AML-193 (cell line): ENCODE measurements around the gene SLC6A17.

Experiments
- DNase-seq, 2 experiments: peaks; one replicate each; lab custom pipeline; 2025; lab: John Stamatoyannopoulos, UW

SLC6A17 gene

DNA sequence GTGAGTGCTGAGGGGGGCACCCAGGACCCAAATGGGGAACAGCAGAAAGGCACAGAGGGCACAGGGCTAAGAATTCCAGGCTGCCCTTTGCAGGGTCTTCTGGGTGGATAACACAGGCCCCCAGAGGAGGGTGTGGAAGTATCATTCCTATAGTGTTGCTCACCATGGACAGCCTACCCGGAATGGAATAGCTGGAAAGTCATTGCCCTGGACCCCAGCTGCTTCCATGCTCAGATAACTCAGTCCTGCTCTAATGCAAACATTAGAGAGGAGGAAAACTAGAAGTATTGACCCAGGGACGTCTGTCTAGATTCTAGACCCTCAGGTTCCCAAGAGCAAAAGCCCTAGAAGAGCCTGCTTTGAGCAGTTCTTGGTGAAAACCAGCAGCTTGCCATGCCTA, 24.7 kb downstream of the SLC6A17 start:
- no peak for DNase-seq

GRCh38 chr1:110176299-110176956, 26.1 kb downstream of the SLC6A17 start:
- no peak for DNase-seq

GRCh38 chr1:110177775-110178174, 27.5 kb downstream of the SLC6A17 start:
- DNase-seq = no peak

- no peak for DNase-seq
Observed at GRCh38 chr1:110183642-110184167, 33.4 kb downstream of the SLC6A17 start.

DNA sequence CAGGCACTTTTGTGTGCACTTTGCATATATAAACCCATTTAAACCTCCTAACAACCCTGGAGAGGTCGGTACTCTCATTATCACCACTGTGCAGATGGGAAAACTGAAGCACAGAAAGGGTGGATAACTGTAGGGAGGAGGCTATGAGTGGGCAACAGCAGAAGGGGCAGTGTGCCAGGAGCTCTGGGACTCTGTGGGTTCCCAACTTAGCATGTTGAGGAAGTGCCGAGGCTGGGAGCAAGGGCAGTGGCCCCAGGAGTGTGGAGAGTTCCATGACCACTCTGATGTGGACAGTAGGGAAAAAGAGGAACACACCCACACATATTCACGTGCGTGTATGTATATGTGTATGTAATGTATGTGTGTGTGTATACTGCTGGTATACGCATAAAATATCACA, 34.2 kb downstream of the SLC6A17 start:
- DNase-seq = no peak

DNA sequence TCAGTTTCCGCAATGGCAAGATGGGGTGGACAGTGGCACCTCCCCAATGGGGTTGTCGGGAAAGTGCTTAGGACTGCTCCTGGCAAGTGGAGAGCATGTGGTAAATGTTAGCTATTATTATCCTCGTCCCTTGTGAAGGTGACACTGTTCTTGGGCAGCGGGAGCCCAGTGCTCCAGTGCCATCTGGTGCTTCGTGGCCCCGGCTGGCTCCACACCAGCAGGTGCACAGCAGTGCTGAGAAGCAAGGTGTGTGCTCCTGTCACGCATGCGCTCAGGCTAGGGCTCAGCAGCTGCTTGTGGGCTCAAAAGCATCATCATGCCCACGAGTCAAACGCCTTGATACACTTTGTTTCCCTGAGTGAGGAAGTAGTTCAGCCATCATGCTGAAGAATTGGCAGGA, 34.9 kb downstream of the SLC6A17 start:
- no peak for DNase-seq

DNA sequence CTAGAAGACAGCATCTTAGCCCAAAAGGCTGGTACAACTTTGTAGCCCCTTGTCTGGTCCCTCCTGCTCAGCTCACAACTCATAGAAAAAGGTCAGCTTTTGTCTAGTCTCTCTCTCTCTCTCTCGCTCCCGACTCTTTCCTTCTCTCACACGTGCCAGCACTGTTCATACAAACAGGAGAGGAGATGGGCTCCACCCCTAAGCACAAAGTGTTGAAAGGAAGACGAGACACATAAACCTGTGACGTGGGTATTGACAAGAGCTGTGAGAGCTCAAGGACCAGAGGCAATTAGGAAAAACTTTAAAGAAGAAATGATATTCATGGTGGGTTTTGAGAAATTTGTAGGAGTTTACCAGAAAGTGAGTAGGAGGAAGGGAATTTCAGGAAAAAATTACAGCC, 36.3 kb downstream of the SLC6A17 start:
- no peak for DNase-seq

- no peak for DNase-seq
Observed at GRCh38 chr1:110187139-110187890, 37.0 kb downstream of the SLC6A17 start.

DNA sequence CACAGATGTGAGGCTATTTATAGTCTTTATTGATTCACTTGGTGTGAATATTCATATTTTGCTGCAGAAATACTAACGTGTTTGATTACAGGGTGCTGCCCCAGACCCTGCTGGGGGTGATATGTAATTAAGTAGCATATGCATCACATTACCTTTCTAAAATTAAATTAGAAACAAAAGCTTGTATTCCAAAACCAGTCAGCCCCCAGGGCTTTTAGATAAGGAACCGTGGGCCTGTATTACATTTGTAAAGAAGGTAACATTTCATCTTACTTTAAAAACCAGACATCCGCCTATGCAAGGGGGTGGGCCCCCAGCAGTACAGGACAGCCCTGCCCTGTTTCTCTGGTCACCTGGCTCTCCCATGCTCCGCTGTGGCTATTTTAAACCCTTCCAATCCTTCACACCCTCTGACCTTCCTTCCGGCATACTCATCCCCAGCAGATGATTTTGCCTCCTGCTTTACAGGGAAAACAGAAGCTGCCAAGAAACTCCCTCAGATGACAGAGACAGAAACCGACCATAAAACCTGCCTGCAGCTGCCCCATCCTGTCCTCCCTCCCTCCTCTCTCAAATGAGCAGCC, 37.8 kb downstream of the SLC6A17 start:
- DNase-seq = no peak

DNA sequence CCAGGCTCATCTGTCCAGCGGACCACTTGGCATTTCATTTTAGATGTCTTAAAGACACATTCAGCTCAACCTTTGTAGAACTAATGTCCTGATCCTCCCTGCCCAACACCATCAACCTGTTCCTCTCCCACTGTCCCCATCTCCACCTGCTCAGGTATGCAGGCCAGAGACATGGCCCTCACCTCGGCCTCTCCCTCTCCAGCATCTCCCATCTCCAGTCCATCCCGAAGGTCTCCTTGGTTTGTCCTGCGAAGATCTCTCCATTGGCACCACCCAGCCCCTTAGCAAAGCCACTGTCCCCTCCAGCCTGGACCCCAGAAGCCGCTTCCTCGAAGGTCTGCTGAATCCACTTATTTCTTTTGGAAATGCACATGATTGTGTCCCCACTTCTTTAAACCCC, 38.9 kb downstream of the SLC6A17 start:
- DNase-seq = no peak

- no peak for DNase-seq
Observed at GRCh38 chr1:110190282-110190929, 40.1 kb downstream of the SLC6A17 start.

- no peak for DNase-seq
Observed at GRCh38 chr1:110192541-110192940, 42.2 kb downstream of the SLC6A17 start.

GRCh38 chr1:110195196-110195595, 44.9 kb downstream of the SLC6A17 start:
- DNase-seq = no peak

- DNase-seq = peak; percentile 51 to 61
Observed at GRCh38 chr1:110196917-110197765, 46.8 kb downstream of the SLC6A17 start.

DNA sequence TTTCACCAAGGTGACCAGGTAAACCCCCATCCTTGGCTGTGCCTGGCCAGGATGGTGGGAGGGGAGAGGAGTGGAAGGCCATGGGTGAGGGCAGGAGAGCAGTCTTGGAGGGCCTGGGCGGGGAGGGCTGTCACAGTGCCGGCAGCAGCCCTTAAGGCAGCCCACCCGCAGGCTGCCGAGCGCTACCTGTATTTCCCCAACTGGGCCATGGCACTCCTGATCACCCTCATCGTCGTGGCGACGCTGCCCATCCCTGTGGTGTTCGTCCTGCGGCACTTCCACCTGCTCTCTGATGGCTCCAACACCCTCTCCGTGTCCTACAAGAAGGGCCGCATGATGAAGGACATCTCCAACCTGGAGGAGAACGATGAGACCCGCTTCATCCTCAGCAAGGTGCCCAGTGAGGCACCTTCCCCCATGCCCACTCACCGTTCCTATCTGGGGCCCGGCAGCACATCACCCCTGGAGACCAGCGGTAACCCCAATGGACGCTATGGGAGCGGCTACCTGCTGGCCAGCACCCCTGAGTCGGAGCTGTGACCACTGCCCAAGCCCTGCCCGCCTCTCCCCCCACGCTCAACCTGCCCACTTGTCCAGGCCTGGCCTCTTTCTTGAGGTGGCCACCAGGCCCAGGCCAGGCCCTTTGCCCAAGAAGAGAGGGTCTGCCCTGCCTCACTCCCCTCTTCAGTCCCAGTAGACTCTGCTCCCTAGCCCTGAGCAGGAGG, 47.8 kb downstream of the SLC6A17 start:
- no peak for DNase-seq

DNA sequence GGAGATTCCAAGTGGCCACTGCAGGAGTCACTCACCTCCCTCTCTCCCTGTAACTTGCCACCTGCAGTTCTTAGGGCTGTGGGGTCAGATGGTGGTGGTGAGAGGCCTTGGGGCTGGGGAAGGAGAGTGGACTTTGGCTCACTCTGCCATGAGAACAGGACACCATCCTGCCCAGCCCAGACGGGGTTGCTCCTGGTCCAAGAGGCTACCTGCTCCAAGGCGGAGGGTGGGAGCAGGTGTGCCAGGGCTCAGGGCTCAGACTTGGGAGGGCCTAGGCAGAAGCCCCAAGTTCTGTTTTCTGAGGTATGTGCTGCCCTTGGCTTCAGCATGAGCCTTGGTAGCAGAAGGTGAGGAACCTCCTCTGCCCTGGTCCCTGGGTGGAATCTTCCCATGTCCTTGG, 48.5 kb downstream of the SLC6A17 start:
- DNase-seq = no peak

DNA sequence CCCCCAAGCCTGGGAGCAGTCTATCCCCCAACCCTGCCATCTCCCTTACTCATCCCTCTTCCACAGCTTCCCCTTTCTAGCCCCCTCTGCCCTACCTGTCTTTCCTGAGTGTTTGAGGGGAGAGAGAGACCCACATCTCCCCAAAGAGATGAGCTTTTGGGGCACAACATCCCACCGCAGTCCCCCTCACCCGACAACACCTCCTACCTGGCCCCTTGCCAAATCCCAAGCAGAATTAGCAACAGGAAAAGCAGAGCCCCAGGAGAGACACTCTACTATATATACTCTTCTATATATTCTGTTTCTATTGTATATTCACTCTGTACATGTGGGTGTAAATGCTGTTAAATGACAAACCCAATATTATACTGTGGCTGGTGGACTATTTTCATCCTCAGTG, 49.9 kb downstream of the SLC6A17 start:
- DNase-seq = no peak

GRCh38 chr1:110200666-110201065, 50.4 kb downstream of the SLC6A17 start:
- DNase-seq = no peak

GRCh38 chr1:110201157-110201825, 51.0 kb downstream of the SLC6A17 start:
- no peak for DNase-seq

GRCh38 chr1:110203021-110203661, 52.8 kb downstream of the SLC6A17 start:
- peak; percentile 68 to 73 for DNase-seq
